Activated T-helper 1 cell treated with Interleukin-2 at 50 U/mL for 16 hours (primary cell): ENCODE data around the gene PLLP.

Experiments used
- DNase-seq: peaks from one replicate; pipeline ENCODE4 v3.0.0-alpha.2; 2020; ENCODE audit warnings: low read depth

The PLLP gene

GRCh38 chr16:57284209-57284951 is at the start of gene PLLP:
Gene PLLP, minus strand, starts transcription at chr16:57284672. Its CDS starts 132 bp downstream, at chr16:57284540.
- DNase-seq, result no peak

GRCh38 chr16:57333402-57333801 is 48.9 kb upstream of the PLLP start:
- no peak for DNase-seq

- DNase-seq, result no peak
Observed at GRCh38 chr16:57331355-57331754, 46.9 kb upstream of the PLLP start.

GRCh38 chr16:57329718-57330327 is 45.4 kb upstream of the PLLP start:
- DNase-seq, result no peak

- no peak for DNase-seq
Observed at GRCh38 chr16:57325458-57325857, 41.0 kb upstream of the PLLP start.

GRCh38 chr16:57324749-57325148 is 40.3 kb upstream of the PLLP start:
- DNase-seq, result no peak

- no peak for DNase-seq
Observed at GRCh38 chr16:57319646-57320045, 35.2 kb upstream of the PLLP start.

GRCh38 chr16:57318240-57318970 is 33.9 kb upstream of the PLLP start:
- DNase-seq, result no peak

GRCh38 chr16:57316390-57317017 is 32.0 kb upstream of the PLLP start:
- DNase-seq, result no peak

GRCh38 chr16:57315416-57315815 is 30.9 kb upstream of the PLLP start:
- DNase-seq, result no peak

- no peak for DNase-seq
Observed at GRCh38 chr16:57314161-57314785, 29.8 kb upstream of the PLLP start.

GRCh38 chr16:57313509-57313908 is 29.0 kb upstream of the PLLP start:
- no peak for DNase-seq

- DNase-seq, result no peak
Observed at GRCh38 chr16:57310801-57311200, 26.3 kb upstream of the PLLP start.

- no peak for DNase-seq
Observed at GRCh38 chr16:57308041-57308440, 23.6 kb upstream of the PLLP start.

GRCh38 chr16:57307365-57307764 is 22.9 kb upstream of the PLLP start:
- DNase-seq, result no peak

GRCh38 chr16:57306676-57307341 is 22.3 kb upstream of the PLLP start:
- DNase-seq, result no peak

- no peak for DNase-seq
Observed at GRCh38 chr16:57305159-57305811, 20.8 kb upstream of the PLLP start.

GRCh38 chr16:57304169-57305061 is 19.9 kb upstream of the PLLP start:
- no peak for DNase-seq

- no peak for DNase-seq
Observed at GRCh38 chr16:57303910-57304168, 19.4 kb upstream of the PLLP start.
